ENCODE data around the gene SEMA6B. TPM values are rescaled to one million over a fixed set of nuclear protein-coding genes. Genes with fewer than 3 reads are reported as not detected.
A peak's percentile ranks its signal among the peaks of the same experiment; 100 is the strongest.
"Not testable (repeated sequence)": the region's sequence is repeated elsewhere in the genome, so short reads cannot be mapped to it uniquely, and the experiment has no call there.

Gene SEMA6B, protein sequence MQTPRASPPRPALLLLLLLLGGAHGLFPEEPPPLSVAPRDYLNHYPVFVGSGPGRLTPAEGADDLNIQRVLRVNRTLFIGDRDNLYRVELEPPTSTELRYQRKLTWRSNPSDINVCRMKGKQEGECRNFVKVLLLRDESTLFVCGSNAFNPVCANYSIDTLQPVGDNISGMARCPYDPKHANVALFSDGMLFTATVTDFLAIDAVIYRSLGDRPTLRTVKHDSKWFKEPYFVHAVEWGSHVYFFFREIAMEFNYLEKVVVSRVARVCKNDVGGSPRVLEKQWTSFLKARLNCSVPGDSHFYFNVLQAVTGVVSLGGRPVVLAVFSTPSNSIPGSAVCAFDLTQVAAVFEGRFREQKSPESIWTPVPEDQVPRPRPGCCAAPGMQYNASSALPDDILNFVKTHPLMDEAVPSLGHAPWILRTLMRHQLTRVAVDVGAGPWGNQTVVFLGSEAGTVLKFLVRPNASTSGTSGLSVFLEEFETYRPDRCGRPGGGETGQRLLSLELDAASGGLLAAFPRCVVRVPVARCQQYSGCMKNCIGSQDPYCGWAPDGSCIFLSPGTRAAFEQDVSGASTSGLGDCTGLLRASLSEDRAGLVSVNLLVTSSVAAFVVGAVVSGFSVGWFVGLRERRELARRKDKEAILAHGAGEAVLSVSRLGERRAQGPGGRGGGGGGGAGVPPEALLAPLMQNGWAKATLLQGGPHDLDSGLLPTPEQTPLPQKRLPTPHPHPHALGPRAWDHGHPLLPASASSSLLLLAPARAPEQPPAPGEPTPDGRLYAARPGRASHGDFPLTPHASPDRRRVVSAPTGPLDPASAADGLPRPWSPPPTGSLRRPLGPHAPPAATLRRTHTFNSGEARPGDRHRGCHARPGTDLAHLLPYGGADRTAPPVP
- 0.70 and 0.84 TPM in 2 replicates for total RNA-seq (2014; rRNA removed; shearing (Covaris generic))

DNA sequence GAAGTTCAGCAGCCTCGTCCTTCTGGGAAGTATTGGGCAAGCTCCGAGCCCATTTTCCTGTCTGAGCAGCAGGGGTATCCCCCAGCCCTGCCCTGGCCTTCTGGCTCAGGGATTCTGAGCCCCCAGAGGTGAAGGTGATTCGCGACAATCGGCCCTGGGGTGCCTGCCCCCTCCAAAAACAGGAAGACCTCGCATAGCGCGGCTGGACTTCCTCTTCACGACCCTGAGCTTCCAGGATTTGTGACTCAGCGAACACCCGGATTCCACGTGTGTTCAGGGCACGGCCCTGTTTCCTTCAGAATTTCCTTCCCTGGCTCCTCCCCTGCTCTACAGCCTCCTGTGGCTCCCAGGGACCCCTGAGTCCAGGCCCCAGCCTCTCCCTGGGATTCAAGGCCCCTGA, at the start of gene SEMA6B:
TSS of gene SEMA6B (minus strand) at position 116 of the 400 bp plus-strand sequence. CDS start 1,227 bp downstream, outside the sequence.
- no peak for DNase-seq (ENCODE audit: low spot score)

- no peak for DNase-seq (ENCODE audit: low spot score)
Observed at GRCh38 chr19:4606921-4607678, 47.6 kb upstream of the SEMA6B start.

DNA sequence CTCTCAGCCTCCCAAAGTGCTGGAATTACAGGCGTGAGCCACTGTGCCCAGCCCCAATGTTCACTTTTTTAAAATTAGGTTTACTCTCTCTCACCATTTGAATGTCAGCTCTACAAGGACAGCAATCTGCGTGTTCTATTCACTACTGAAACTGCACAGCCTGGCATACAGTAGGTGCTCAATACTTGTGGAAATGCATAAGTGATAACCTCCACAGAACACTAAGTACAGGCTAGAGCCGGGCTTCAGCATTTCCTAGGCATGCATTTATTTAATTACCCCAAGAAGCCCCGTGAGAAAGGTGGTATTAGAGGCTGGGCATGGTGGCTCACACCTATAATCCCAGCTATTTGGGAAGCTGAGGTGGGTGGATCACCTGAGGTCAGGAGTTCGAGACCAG, 46.7 kb upstream of the SEMA6B start:
- DNase-seq (ENCODE audit: low spot score) = no peak

- no peak for DNase-seq (ENCODE audit: low spot score)
Observed at GRCh38 chr19:4604912-4605311, 45.4 kb upstream of the SEMA6B start.

- no peak for DNase-seq (ENCODE audit: low spot score)
Observed at GRCh38 chr19:4602915-4603314, 43.4 kb upstream of the SEMA6B start.

DNA sequence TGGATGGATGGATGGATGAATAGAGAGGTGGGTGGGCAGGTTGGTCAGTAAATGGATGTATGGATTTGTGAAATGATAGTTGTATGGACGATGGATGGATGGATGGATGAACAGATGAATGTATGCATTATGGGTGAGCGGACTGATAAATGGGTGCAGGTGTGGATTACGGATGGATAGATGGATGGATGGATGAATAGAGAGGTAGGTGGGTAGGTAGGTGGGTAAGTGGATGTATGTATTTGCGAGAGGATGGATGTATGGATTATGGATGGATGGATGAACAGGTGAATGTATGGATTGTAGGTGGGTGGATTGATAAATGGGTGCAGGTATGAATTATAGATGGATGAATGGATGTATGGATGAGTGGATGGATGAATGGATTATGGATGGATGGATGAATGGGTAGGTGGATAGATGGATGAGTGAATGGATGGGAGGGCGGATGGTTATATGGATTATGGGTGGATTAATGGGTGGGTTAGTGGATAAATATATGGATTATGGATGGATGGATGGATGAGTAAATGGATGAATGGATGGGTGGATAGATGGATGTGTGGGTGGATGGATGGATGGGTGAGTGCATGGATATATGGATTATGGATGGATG, 42.8 kb upstream of the SEMA6B start:
- no peak for DNase-seq (ENCODE audit: low spot score)

DNA sequence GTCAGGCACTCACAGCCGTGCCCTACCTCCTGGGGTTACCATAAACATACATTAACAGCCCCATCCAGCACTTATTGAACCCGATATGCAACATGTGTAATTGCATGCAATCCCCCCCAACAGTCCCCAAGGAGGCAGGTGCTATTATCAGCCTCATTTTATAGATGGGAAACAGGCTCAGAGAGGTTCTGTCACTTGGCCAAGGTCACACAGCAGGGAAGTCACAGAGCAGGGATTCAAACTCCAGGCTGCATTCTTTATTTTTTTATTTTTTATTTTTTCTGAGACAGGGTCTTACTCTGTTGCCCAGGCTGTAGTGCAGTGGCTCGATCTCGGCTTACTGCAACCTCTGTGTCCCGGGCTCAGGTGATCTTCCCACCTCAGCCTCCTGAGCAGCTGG, 41.4 kb upstream of the SEMA6B start:
- DNase-seq (ENCODE audit: low spot score) = no peak

DNA sequence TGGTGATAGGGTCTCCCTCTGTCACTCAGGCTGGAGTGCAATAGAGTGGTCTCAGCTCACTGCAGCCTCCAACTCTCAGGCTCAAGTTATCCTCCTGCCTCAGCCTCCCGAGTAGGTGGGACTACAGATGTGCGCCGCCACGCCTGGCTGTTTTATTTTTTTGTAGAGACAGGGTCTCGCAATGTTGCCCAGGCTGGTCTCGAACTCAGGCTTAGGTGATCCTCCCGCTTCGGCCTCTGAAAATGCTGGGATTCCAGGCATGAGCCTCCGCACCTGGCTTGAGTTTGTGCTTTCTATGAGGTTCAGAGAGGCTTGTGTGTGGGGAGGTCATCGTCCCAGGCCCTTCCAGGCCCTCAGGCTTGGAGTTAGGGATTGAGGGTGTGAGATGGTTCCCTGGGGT, 40.6 kb upstream of the SEMA6B start:
- DNase-seq (ENCODE audit: low spot score) = no peak

- DNase-seq (ENCODE audit: low spot score) = no peak
Observed at GRCh38 chr19:4598712-4599111, 39.2 kb upstream of the SEMA6B start.

- peak; percentile 22 for DNase-seq (ENCODE audit: low spot score)
Observed at GRCh38 chr19:4597975-4598671, 38.6 kb upstream of the SEMA6B start.

DNA sequence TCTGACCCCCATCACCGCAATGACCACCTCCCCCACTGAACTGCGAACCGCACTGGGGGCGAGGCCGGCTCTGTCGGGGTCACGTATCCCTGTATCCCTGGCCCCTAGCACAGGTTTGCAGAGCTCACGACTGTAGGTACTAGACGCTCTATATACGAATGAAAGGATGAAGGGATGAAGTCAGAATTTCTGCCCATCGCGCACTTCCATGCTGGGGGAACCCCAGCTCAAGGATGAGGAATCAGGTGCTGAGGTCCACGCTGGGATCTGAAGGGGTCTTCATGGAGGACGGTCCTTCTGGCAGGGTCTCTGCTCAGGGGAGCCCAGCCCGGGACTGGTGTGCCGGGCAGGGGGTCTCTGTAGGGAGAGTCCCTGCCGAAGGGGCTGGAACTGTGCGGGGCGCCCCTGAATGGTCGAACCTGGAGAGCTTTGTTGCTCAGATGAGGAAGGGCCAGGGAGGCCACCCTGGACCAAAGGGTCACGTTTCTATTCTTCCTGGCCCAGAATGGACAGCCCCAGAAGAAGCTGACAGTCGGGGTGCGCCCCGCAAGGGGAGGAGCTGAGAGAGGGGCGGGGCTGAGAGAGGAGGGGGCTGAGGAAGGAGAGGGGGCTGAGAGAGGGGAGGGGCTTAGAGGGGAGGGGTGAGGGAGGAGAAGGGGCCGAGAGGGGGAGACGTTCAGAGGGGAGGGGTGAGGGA, 37.9 kb upstream of the SEMA6B start:
- DNase-seq (ENCODE audit: low spot score) = no peak

GRCh38 chr19:4596033-4596904, 36.8 kb upstream of the SEMA6B start:
- no peak for DNase-seq (ENCODE audit: low spot score)

DNA sequence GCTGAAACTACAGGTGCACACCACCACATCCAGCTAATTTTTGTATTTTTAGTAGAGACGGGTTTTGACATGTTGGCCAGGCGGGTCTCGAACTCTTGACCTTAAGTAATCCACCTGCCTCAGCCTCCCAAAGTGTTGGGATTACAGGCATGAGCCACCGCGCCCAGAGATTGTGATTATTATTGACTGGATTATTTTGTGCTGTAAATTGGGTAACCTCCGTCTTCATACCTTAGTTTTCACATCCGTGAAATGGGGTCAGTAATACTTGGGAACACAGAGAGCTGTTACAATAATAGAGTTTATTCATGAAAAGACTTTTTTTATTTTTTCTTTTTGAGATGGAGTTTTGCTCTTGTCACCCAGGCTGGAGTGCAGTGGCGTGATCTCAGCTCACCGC, 35.7 kb upstream of the SEMA6B start:
- DNase-seq (ENCODE audit: low spot score) = not testable (repeated sequence)

DNA sequence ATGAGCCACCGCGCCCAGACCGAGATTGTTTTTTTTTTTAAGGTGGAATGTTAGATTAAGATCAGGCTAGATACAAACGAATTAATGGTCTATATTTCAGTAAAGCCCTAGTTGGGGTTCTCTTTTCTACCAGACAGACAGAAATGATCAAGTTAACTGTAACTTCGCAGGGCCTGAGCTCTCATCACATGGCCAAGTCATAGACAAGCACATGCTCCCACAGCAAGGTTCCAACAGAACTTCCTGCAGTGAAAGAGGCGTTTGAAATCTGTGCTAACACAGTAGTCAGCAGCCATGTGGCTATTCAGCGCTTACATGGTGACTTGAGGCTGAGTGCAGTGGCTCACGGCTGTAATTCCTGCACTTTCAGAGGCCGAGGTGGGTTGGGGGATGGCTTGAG, 34.7 kb upstream of the SEMA6B start:
- no peak for DNase-seq (ENCODE audit: low spot score)

DNA sequence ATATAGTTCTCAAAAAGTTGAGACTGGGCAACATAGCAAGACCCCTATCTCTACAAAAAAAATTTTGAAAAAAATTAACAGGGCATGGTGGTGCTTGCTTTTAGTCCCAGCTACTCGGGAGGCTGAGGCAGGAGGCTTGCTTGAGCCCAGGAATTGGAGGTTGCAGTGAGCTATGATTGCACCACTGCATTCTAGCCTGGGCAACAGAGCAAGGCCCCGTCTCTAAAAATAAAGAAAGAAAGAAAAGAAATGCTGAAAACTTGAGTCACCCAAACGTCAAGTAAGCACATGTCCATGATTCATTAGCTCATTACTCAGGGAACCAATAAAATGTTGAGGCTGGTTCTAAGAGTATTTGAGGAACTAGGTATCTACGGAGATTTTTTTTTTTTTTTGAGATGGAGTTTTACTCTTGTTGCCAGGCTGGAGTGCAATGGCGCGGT, 33.9 kb upstream of the SEMA6B start:
- no peak for DNase-seq (ENCODE audit: low spot score)

DNA sequence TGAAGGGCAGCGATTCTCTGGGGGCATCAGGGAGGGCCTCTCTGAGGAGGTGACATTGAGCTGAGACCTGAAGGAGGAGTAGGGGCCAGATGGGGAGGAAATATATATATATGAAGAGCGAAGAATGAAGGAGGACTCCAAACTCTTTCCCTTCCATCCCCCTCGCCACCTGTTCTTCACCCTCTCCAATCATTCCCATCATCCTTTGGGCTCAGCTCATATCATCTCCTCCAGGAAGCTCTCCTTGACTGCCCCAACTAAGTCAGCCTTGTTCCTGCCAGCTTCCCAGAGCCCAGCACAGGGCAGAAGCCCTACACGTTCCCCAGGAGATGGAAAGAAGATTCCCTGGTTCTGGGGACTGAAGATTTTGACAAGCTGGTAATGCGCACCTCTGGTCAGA, 33.0 kb upstream of the SEMA6B start:
- no peak for DNase-seq (ENCODE audit: low spot score)

- no peak for DNase-seq (ENCODE audit: low spot score)
Observed at GRCh38 chr19:4591320-4591719, 31.8 kb upstream of the SEMA6B start.

DNA sequence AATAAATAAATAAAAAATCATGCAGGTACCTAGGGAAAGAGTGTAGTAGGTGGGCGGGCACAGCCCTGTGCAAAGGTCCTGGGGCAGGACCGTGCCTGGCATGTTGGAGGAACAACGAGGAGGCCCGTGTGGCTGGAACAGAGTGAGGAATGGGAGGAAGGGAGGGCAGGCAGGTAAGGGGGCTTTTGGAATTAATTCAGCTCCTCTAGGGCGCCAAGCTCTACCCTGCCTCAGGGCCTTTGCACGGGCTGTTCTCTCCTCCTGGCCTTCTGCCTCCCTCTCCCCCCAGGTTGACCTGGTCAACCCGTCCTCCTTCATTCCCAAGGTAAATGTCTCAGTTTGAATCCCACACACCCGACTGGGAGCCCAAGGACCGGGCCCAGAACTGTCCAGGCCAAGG, 31.1 kb upstream of the SEMA6B start:
- no peak for DNase-seq (ENCODE audit: low spot score)

All from HT-29 (cell line).